Stimulated activated naive CD8-positive, alpha-beta T cell treated with anti-CD3 and anti-CD28 coated beads, Interleukin-15, Interleukin-2, amounts not matched to agents 100 U/mL and 50 U/mL, for 24 hours (primary cell): ENCODE measurements around the gene MSI2.

Experiments used
- ATAC-seq: fragments of 150-1000 bp; cut with Tn5 transposase; one replicate; pipeline ENCODE4 v1.10.0; 2021
- DNase-seq: peaks from one replicate; pipeline ENCODE4 v3.0.0; 2021

MSI2 gene

DNA sequence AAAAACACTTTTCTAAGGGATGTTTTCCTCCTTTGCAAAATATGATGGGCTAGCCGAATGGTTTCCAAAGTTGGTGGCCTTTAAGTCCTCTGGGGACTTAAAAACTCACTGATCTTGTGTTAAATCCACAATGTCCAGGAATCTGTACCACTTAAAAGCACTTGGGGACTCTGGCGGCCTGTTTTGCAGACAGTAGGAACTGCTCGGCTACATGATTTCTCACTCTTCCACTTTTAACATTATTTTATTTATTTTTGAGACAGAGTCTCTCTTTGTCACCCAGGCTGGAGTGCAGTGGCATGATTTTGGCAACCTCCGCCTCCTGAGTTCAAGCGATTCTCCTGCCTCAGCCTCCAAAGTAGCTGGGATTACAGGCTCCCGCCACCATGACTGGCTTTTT lies 9.1 kb upstream of the MSI2 start:
- no peak for ATAC-seq

DNA sequence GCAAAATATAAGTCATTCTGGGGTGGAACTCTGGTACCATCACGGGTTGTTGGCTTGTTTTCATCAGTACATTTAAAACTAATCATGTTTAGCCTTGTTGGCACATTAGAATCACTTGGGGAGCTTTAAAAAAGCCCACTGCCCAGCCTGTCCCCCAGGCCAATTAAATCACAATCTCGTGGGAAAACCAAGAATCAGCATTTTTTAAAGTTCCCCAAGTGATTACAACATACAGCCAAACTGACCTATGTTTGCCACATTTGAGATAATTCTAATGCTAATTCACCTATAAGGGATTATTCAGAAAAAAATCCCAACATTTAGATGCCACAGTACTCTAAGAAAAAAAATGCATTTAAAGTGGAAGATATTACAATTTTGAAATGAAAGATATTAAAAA lies 8.4 kb upstream of the MSI2 start:
- DNase-seq = no peak
- no peak for ATAC-seq

More for the DNA sequence above, 9.1 kb upstream of the MSI2 start:
- no peak for DNase-seq

DNA sequence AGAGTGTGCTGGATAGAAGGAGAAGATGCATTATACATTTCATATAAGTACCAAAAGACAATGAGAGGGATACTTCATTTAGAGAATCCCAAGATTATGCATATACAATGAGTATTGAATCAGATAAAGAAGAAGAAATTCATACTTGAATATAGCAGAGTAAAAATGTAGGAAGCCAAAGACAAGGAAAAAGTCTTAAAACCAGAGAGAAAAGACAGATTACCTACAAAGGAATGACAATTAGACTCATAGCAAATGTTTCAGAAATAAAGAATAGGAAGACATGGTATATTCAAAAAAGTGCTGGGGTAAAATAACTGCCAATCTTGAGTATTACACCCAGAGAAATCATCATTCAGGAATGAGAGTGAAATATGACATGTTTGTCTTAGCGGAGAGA lies 6.8 kb upstream of the MSI2 start:
- ATAC-seq (no peak), DNase-seq (no peak)

DNA sequence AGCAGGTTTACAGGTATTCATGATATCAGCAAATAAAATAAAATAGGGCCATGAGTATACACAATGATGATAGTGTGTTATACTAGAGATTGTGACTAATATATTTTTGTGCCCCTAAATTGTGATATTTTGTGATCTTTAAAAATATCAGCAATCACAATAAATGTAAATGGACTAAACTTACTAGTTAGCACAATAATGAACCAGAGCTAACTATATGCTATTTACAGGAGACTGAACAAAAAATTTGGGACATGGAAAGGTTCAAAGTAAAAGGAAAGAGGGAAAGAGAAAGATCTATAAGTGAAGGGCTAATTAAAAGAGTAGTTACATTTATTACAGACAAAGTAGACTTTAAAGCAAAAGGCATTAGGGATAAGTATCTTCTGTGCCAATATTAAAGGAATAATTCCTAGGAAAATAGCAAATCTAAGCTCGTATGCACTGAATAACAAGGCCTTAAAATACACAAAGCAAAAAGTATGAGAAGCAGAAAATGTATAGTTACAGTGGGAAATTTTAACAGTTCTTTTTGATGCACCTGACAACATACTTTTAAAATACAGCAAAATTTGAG lies 5.0 kb upstream of the MSI2 start:
- ATAC-seq (no peak), DNase-seq (no peak)

DNA sequence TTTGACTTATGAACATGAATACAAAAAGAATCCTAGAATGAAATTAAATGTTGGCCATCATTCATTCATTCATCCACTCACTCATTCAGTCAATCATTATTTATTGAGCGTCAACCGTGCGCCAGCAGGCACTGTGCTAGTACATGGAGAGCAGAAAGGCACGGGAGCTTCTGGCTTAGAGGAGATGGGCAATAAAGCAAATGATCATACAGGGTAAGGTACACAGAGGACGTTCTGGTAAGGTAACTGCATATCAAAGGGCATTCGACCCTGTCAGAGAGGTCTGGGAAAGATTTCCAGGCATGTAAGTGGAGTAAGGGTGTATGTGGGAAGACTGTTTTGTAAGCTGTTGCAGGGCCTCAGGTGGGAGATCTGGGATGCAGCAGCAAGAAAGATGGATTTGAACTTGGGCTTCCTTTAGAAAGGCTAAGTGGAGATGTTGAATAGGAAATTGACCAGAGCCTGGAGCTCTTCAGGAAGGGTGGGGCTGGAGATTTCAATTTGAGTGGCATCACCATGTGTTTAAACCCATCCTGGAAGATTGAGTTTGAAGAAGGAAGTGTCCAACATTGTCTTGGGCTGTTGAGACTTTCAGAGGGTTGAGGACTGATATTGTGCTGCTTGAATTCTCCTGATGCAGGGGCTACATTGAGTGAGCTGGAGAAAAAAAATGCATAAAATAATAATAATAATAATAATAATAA lies 2.8 kb upstream of the MSI2 start:
- ATAC-seq (no peak), DNase-seq (no peak)

DNA sequence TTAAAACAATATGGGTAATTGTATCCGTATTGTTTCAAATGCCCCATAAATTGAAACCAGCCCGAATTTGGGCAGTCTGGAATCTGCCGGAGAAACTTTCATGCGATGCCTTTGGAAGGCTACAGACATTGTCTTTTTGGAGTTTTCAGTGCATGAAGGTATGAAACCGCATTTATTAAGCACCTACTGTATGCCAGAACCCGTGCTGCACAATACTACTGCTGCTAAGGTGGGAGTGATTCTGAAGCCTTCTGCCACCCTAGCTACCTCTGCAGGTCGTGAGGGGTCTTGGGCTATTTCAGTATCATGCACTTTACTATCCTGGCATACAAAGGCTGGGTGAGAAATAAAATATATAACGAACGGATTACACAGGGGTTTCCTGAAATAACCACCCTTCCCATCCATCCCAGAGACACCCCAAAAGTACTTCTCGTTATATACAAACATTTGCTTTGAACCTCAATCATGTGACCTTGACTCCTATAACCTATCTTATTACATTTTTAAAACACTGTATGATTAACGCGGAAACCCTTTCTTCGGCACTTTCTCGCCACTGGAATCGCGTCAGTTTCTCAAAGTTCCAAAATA lies 1.0 kb upstream of the MSI2 start:
- no peak for DNase-seq
- ATAC-seq = no peak

DNA sequence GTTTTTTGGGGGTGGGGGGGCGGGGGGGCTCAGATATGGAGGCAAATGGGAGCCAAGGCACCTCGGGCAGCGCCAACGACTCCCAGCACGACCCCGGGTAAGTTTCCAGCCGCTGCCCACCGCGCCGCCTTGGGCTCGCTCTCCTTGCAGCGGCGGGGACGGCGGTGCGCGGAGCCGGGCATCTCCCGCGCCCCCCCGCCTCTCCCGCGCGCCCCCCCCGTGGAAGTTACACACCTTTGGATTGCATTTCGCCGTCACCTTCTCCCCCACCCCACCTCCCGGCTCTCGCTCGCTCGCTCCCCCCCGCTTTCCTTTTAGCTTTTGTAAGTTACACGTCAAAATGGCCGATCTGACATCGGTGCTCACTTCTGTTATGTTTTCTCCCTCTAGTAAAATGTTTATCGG lies 387 bp downstream of the MSI2 start:
- peak; percentile 41 for DNase-seq

DNA sequence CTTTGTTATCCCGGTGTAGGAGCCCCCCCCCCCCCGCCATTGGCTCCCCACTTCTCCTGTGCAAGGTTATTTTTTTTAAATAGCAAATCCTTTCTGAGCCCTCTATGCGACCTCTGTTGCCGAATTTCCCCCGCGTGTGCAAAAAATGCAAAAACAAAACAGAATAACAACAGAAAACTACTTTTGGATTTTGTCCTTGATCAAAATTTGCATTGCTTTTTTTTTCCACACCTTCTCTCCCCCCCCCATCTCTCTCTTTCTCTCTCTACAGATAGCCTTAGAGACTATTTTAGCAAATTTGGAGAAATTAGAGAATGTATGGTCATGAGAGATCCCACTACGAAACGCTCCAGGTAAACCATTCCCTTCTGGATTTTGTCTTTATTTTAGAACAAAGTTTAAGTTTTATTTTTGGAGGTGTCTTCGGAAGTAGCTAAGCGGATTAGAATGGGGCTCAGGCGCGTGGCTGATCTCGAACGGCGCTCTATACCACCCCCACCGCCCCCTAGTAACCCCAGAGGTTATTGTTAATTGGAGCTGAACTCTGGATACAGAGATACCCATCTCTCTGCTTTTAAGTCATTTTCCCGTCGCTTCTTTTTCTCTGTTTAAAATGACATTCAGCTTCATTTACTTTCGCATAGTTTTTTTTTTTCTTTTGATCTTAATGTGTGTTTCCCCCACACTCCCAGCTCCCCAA lies 1.0 kb downstream of the MSI2 start:
- ATAC-seq (no peak), DNase-seq (no peak)

More for the DNA sequence above, 387 bp downstream of the MSI2 start:
- ATAC-seq = no peak

DNA sequence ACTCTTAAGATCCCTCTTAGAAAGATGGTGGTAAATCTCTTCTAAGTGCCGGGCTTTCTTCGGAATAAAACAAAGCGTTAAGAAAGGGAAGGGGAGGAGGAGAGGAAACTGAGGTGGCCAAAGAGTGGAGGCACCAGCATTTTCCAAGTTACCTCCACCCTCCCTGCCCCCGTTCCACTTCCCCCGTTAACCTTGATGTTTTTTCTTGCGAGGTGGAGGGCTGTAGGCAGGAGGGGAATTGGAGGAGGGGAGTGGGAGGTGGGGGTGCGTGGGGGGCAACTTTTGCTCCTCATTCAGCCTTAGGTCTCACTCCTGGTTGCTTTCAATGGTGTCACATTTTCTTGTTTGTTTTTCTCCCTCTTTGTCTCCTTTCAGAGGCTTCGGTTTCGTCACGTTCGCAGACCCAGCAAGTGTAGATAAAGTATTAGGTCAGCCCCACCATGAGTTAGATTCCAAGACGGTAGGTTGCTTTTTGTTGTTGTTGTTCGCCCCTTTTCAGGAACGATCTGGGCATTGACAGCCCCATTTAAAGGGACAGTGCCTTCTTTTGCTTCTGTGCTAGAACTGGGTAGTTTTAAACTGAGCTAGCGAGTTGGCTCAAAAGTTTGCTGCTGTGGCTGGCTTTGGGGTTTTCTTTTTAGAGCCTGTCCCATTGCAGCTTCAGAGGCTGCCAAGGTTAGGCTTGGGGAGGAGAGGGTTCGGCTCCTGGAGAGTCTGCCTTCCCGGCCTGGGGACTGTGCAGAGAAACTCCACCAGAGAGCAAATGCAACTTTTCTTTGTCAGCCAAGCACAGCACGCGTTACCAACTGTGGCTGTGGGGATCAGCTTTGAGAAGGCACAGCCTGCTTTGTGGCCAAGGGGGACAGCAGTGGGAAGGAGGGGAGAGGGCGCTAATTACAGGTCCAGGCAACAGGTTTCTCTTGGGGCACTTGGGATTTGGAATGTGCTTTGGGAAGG lies 1.9 kb downstream of the MSI2 start:
- ATAC-seq = no peak
- DNase-seq = no peak

DNA sequence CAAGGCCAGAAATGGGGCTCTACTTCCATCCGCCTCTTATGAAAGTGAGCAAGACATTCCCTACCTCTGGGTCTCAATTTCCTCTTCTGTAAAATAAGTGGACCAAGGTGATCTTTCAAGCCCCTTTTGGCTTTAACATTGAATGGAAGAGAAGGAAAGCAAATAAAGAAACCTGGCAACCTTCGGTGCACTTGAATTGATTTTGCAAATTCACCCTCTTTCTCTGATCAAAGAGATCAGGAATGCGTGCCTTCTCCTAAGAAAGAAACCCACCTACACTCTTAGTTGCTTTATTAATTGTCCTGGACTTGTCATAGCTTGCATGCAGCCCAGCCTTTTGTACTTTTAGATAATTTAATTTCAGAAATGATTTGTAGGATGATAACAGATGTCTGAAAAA lies 3.0 kb downstream of the MSI2 start:
- no peak for DNase-seq
- ATAC-seq = no peak

DNA sequence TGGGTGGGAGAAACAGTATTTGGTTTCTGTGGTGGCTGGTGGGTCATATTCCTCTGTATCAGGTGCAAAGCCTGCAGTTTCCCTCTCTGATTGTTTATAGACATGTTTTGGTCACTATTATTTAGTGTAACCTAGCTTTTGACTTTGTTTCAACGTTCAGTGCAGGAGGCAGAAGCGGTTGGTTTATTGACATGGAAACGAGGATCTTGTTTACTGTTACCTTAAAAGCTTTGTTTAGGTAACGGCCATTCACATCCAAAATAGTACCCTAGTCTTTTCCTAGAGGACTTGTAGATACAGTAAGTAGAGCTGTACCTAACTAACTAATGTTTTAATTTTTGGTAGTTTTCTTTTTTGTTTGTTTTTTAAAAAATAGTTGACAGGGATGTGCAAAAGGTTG lies 3.5 kb downstream of the MSI2 start:
- DNase-seq (no peak), ATAC-seq (no peak)

DNA sequence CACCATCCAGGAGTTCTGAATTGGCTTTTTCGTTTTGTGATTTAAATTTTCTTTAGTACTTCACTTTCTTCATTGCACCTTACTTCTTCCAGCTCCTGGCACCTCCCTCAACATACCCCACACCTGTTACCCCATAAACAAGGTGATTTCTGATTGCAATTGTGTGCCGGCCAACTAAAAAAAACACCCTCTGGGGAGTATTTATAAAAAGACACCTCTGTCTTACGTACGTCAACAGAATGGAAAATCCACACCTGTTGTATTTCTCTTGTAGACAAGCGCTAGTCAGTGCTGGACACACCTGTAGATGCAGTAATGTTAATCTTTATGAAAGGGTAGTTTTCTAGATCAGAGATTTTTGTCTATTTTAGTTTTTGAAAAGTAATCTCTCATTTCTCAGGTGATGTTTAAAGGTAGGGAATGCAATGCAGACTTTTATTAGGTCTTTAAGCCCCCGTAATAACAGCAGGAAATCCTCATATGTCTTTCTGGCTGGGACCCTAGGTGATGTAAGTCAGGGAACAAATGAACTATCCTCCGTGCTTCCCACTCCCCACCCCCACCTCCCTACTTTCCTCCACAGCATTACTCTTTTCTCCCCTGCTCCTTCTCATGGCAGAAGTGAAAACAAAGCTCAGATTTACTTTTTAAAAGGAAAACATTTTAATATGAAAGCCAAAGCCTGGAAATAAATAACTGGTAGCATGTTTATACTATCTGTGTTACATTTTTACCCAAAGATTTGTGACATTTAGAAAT lies 4.2 kb downstream of the MSI2 start:
- DNase-seq = no peak
- no peak for ATAC-seq

DNA sequence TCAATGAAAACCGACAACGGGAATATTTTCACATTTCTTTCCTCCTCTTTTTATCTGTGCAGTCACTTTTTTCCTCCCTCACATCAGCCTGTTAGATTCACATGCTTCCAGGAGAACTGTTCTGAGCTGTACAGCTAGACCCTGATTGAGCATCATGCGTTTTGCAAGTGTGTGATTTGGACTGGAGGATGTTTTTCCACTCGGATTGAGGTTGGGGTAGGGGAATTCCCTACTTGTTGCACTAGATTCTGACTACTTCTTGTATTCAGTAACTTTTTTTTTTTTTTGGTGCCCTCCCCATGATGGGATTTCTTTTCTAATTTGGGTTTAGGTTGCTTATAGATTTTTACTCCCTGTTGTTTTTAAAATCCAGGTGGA lies 4.8 kb downstream of the MSI2 start:
- no peak for DNase-seq
- ATAC-seq = peak; percentile 29

DNA sequence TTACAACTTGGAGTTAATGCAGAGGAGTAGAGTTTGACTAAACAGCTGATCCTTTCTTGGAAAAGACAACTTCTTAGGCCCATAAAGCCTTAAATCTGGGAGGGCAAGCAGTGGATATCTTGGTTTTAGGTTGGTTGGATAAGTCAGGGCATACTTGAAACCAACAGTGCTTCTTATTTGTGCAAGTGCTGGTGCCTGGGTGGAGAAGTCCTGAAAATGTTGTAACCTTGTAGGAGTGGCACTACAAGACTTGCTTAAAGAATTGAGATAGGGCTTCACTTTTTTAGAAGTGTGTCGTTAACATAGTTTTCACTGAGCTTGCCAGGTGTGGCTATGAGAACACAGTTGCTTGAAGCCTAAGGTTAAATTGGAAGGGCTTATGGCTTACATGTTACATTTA lies 6.2 kb downstream of the MSI2 start:
- no peak for DNase-seq
- ATAC-seq = no peak

DNA sequence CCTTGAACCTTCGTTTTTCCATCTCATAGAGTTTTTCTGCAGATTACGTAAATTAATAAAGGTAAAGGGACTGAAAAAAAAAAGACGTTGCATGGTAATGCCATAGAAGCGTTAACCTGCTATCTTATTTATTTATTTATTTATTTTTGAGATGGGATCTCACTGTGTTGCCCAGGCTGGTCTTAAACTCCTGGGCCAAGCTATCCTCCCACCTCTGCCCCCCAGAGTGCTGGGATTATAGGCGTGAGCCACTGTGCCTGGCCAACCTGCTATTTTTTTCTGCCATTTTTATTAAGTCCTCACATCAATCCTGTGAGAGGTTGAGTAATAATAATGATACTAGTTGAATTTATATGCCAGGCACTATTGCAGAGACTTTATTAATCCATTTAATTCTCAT lies 7.9 kb downstream of the MSI2 start:
- DNase-seq = no peak
- ATAC-seq = no peak

DNA sequence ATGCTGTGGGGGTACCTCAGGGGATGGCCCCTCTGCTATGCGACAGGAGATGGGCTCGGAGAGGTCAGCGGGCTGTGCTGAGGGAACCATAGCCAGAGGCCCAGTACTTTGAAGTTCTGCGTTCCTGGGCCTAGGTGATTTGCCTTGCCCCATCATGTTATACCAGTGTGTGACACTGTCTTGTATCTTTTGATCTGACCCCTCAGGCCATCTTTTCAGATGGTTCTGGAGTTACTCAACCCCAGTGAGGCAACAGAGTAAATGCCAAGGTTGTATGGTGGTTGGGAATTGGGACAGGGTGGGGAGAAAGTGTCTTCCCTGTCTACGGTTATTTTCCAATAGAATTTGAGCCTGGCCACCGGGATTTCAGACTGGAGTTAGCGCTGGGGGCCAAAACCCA lies 8.5 kb downstream of the MSI2 start:
- DNase-seq = no peak
- no peak for ATAC-seq

DNA sequence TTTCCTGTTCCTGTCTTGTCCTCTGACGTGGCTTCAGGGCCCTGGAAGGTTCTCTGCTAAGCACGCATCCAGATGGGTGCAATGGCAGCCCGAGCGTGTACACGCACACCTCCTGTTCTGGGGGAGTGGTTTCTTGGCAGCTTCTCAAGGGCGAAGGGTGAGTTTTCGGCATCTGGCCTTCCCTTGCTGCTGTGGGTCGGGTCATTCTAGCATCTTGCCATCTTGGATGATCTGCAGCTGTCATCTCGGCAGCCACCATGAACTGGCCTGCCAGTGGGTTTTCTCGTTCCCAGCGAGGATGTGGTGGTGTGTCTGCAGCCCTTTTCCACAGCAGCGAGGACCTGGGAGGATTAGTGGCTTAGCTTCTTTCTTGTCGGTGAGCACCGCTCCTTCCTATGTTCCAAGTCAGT lies 10.6 kb downstream of the MSI2 start:
- no peak for DNase-seq
- no peak for ATAC-seq

DNA sequence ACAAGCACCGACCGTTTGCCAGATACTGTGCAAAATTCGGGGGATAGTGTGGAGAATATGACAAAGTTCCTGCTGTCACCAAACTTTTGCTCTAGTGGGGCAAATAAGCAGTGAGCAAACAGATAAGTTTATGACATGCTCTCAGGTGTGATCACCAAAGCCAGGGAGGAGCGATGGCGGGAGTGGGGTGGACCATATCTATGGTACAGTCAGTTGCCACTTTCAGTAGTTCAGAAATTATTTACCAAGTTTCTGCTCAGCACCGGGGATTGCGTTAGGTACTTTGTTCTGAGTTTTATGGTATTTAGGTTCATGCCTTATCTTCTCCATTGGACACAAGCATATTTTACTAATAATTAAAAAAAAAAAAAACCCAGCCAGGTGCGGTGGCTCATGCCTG lies 11.9 kb downstream of the MSI2 start:
- DNase-seq (no peak), ATAC-seq (no peak)

DNA sequence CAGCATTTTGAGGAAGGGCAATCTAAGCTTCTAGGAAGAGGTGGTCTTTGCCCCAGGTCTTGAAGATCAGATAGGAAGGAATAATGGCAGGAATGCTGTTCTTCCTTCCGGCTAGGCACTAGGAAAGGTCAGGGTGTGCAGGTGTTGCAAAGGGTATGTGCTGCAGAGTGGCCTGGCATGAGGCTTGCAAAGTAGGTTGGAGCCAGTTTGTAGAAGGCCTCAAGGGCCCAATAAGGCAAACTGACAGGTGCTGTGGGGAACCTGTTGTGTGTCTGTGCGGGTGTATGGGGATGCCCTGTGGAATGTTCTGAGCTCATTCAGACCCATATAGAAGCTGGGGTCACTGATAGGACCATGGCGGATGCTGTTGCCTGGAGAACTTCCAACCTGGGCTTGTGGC lies 12.7 kb downstream of the MSI2 start:
- ATAC-seq (no peak), DNase-seq (no peak)

DNA sequence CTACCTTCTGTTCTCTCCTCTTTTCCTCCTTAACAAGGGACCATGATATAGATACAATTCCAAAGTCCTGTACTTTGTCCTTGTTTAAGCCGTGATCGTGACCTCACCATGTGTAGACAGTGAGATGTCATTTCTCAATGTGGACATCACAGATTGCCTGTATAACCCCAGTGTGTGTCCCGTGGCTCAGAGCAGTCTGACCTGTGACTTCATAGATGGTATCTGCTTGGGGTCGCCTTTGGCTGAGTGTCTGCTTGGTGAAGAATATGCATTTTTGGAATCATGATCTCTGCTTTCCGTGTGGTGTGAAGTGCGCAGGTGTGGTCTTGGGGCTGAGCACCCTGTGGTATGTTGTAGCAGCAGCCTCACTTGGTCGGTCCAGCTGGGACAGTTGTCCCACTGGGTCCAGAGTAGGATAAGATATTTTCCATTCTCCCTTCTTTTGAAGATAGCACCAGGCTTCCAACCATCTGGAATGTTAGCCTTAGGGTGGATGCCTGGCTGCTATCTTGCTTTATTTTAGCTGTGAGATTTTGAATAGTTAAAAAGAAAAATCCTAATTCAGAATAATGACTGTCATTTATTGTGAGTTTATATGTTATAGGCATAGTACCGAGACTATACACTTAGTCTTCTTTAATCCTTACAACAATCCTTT lies 13.4 kb downstream of the MSI2 start:
- DNase-seq (no peak), ATAC-seq (no peak)

DNA sequence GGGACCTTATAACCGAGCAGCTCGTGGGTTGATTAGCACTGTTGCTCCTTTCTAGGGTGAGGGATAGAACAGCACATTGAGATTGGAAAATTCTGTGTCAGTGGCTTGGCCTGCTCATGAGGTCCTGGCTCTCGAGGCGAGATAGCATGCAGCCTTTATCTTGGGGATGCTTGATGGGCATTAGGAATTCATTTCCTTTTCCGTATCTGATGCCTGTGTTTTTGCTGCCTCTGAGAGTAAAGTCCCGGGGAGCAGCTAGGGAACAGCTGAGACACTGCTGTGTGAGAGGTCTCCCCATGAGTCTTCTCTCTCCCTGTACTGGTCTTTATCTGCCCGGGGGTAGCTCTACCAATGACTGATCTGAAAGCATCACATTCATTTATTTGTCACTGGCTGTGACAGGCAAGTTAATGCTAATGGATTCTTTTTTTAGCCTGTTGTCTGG lies 14.5 kb downstream of the MSI2 start:
- ATAC-seq (no peak), DNase-seq (no peak)
